Spinal cord (tissue), 10 donors: ENCODE data around the gene NUBP2. TPM values are rescaled to one million over a fixed set of nuclear protein-coding genes. Genes with fewer than 3 reads are reported as not detected.

Source experiments
- DNase-seq, 6 donors: peaks; one replicate each; pipeline versions ENCODE4 v3.0.0 to v3.0.0-alpha.2; 2013 to 2015; ENCODE audit warnings: low spot score in 6 of 6, low read depth in 4 of 6
- H3K27ac ChIP-seq: one replicate; pipeline ENCODE4 v1.5.1; 2013; ENCODE audit warnings: low read depth, low read length, control low read depth
- H3K27me3 ChIP-seq: one replicate; pipeline ENCODE4 v1.6.1; 2013; ENCODE audit warnings: low read length; ENCODE audit not compliant: control insufficient read depth, insufficient read depth
- H3K36me3 ChIP-seq: one replicate; pipeline ENCODE4 v1.6.1; 2013; ENCODE audit warnings: low read length; ENCODE audit not compliant: control insufficient read depth, insufficient read depth
- H3K4me1 ChIP-seq: one replicate; pipeline ENCODE4 v1.6.1; 2013; ENCODE audit warnings: low read length; ENCODE audit not compliant: control insufficient read depth, insufficient read depth
- H3K4me3 ChIP-seq: one replicate; pipeline ENCODE4 v1.5.1; 2013; ENCODE audit warnings: low read depth, low read length, control low read depth
- H3K9me3 ChIP-seq: one replicate; pipeline ENCODE4 v1.6.1; 2013; ENCODE audit warnings: low read length; ENCODE audit not compliant: control insufficient read depth, insufficient read depth
- WGBS: methylation state at CpG from one replicate; pipeline ENCODE4 v1.1.5; 2013; ENCODE audit warnings: missing lambda C conversion rate; ENCODE audit not compliant: insufficient coverage; 5-methylcytosine and 5-hydroxymethylcytosine counted together
- polyA plus RNA-seq, 2 donors: library from polyadenylated mRNA; unstranded; fragments of 120-200 nt; gene quantifications; one replicate each; pipeline ENCODE4 v1.2.1, GENCODE V29; 2013; ENCODE audit not compliant: insufficient read length in 2 of 2
- total RNA-seq, 2 donors: library from RNA; depleted of rRNA in 1 of 2; stranded (reverse); fragments of 120-200 nt in 1 of 2; fragments of >200 nt in 1 of 2; gene quantifications; one replicate each; pipeline versions ENCODE4 v1.2.3 to v1.2.4, GENCODE V29; 2013 to 2014
- donor health status: healthy.

The NUBP2 gene
- total and polyA plus RNA-seq, 4 donors: 24.7 to 80.4 (median 67.7) TPM

- DNase-seq: no peak
- no peaks in the 10 kb centered on the region for H3K4me1 ChIP-seq
- no peak overlapping the region for H3K4me3 ChIP-seq
- H3K36me3 ChIP-seq: peaks cover 98% of the 10 kb centered on the region
- 86% methylated on average over 19 of the region's 24 CpGs for WGBS
- H3K27ac ChIP-seq: no peak overlapping the region
- no peaks in the 10 kb centered on the region for H3K9me3 ChIP-seq
- H3K27me3 ChIP-seq: no peaks in the 10 kb centered on the region
Observed at GRCh38 chr16:1744338-1744840, 38.4 kb upstream of the NUBP2 start.

GRCh38 chr16:1745181-1745899 lies 37.4 kb upstream of the NUBP2 start:
- H3K36me3 ChIP-seq: peaks cover 99% of the 10 kb centered on the region

GRCh38 chr16:1745900-1746692 lies 36.7 kb upstream of the NUBP2 start:
- H3K9me3 ChIP-seq: no peaks in the 10 kb centered on the region
- H3K36me3 ChIP-seq: peaks cover 99% of the 10 kb centered on the region
- DNase-seq: no peak
- WGBS: 90% methylated on average over 29 of the region's 29 CpGs
- no peaks in the 10 kb centered on the region for H3K4me1 ChIP-seq
- H3K27ac ChIP-seq: no peak overlapping the region
- no peaks in the 10 kb centered on the region for H3K27me3 ChIP-seq
- no peak overlapping the region for H3K4me3 ChIP-seq

More at GRCh38 chr16:1745181-1745899, 37.4 kb upstream of the NUBP2 start:
- Histone ChIP-seq H3K9me3 (no peaks in the 10 kb centered on the region), H3K4me3 (no peak overlapping the region), H3K27ac (no peak overlapping the region), H3K4me1 (no peaks in the 10 kb centered on the region), H3K27me3 (no peaks in the 10 kb centered on the region)
- 97% methylated on average over 24 of the region's 25 CpGs for WGBS
- DNase-seq: no peak

GRCh38 chr16:1746693-1747195 lies 36.0 kb upstream of the NUBP2 start:
- Histone ChIP-seq H3K27me3 (no peaks in the 10 kb centered on the region), H3K36me3 (peaks cover 99% of the 10 kb centered on the region), H3K4me1 (no peaks in the 10 kb centered on the region), H3K9me3 (no peaks in the 10 kb centered on the region), H3K27ac (no peak overlapping the region), H3K4me3 (no peak overlapping the region)
- no peak for DNase-seq
- 95% methylated on average over 31 of the region's 31 CpGs for WGBS

GRCh38 chr16:1747934-1748333 lies 34.8 kb upstream of the NUBP2 start:
- WGBS: 91% methylated on average over 10 of the region's 11 CpGs
- Histone ChIP-seq H3K4me3 (no peak overlapping the region), H3K4me1 (no peaks in the 10 kb centered on the region), H3K27me3 (no peaks in the 10 kb centered on the region), H3K27ac (no peak overlapping the region), H3K9me3 (no peaks in the 10 kb centered on the region), H3K36me3 (peaks cover 99% of the 10 kb centered on the region)
- no peak for DNase-seq

GRCh38 chr16:1749152-1750117 lies 33.3 kb upstream of the NUBP2 start:
- no peak overlapping the region for H3K4me3 ChIP-seq
- H3K27me3 ChIP-seq: no peaks in the 10 kb centered on the region
- H3K36me3 ChIP-seq: peaks cover 99% of the 10 kb centered on the region
- no peak overlapping the region for H3K27ac ChIP-seq
- 97% methylated on average over 20 of the region's 29 CpGs for whole genome bisulfite sequencing
- no peak for DNase-seq
- H3K4me1 ChIP-seq: no peaks in the 10 kb centered on the region
- no peaks in the 10 kb centered on the region for H3K9me3 ChIP-seq

- DNase-seq: no peak
- H3K27me3 ChIP-seq: no peaks in the 10 kb centered on the region
- H3K4me3 ChIP-seq: no peak overlapping the region
- WGBS: 96% methylated on average over 16 of the region's 16 CpGs
- H3K27ac ChIP-seq: no peak overlapping the region
- no peaks in the 10 kb centered on the region for H3K9me3 ChIP-seq
- H3K4me1 ChIP-seq: no peaks in the 10 kb centered on the region
- H3K36me3 ChIP-seq: peaks cover 97% of the 10 kb centered on the region
Observed at GRCh38 chr16:1751946-1752345, 30.8 kb upstream of the NUBP2 start.

- H3K36me3 ChIP-seq: peaks cover 94% of the 10 kb centered on the region
- no peak for DNase-seq
- WGBS: 98% methylated on average over 6 of the region's 14 CpGs
Observed at GRCh38 chr16:1752853-1753252, 29.9 kb upstream of the NUBP2 start.

GRCh38 chr16:1754204-1754603 lies 28.6 kb upstream of the NUBP2 start:
- Histone ChIP-seq H3K27me3 (no peaks in the 10 kb centered on the region), H3K27ac (no peak overlapping the region), H3K9me3 (no peaks in the 10 kb centered on the region), H3K4me1 (peaks cover 5% of the 10 kb centered on the region), H3K36me3 (peaks cover 94% of the 10 kb centered on the region), H3K4me3 (no peak overlapping the region)
- no peak for DNase-seq
- 96% methylated on average over 10 of the region's 12 CpGs for WGBS

More at GRCh38 chr16:1752853-1753252, 29.9 kb upstream of the NUBP2 start:
- Histone ChIP-seq H3K9me3 (no peaks in the 10 kb centered on the region), H3K27me3 (no peaks in the 10 kb centered on the region), H3K4me1 (no peaks in the 10 kb centered on the region), H3K27ac (no peak overlapping the region), H3K4me3 (no peak overlapping the region)
